Prostate gland (tissue), 2 donors: ENCODE data around the gene HGF.

Experiments used
- POLR2AphosphoS5 ChIP-seq: sonication (generic); formaldehyde crosslinking; IDR thresholded peaks from one replicate; pipeline ENCODE4 v1.6.1; 2017; ENCODE audit warnings: antibody characterized with exemption
- TF ChIP-seq, protein P1 (sequence below), 4 experiments: fragments of 200-600 bp in 2 of 4; fragments of 450-650 bp in 2 of 4; sonication (generic) in 2 of 4; IDR thresholded peaks; 1 replicate in 3 of 4; 2 replicates in 1 of 4; pipeline ENCODE4 v1.5.1; 2016 to 2019; ENCODE audit warnings: antibody characterized with exemption in 4 of 4, mild to moderate bottlenecking in 2 of 4, moderate library complexity in 2 of 4

GRCh38 chr7:81672872-81673271 lies 97.0 kb downstream of the HGF start:
- TF ChIP-seq, protein P1, sequence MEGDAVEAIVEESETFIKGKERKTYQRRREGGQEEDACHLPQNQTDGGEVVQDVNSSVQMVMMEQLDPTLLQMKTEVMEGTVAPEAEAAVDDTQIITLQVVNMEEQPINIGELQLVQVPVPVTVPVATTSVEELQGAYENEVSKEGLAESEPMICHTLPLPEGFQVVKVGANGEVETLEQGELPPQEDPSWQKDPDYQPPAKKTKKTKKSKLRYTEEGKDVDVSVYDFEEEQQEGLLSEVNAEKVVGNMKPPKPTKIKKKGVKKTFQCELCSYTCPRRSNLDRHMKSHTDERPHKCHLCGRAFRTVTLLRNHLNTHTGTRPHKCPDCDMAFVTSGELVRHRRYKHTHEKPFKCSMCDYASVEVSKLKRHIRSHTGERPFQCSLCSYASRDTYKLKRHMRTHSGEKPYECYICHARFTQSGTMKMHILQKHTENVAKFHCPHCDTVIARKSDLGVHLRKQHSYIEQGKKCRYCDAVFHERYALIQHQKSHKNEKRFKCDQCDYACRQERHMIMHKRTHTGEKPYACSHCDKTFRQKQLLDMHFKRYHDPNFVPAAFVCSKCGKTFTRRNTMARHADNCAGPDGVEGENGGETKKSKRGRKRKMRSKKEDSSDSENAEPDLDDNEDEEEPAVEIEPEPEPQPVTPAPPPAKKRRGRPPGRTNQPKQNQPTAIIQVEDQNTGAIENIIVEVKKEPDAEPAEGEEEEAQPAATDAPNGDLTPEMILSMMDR (IDR thresholded peaks at IDR 0.05) = no peak
- TF ChIP-seq POLR2AphosphoS5 = no peak
